HepG2 (cell line): Measurements from ENCODE around the gene TMEM190. TPM values are rescaled to one million over a fixed set of nuclear protein-coding genes. Genes with fewer than 3 reads are reported as not detected.

Source experiments
- ARID5B ChIP-seq: IDR thresholded peaks from 2 replicates; pipeline ENCODE4 v1.4.0; 2020; ENCODE audit warnings: mild to moderate bottlenecking, missing genetic modification reagents
- DNMT1 ChIP-seq: sonication (generic); formaldehyde crosslinking; IDR thresholded peaks from 2 replicates; pipeline ENCODE4 v1.5.1; 2020; ENCODE audit warnings: mild to moderate bottlenecking, missing genetic modification reagents
- MTF2 ChIP-seq: sonication (generic); formaldehyde crosslinking; IDR thresholded peaks from 2 replicates; pipeline ENCODE4 v1.5.0; 2020; ENCODE audit warnings: missing genetic modification reagents, borderline replicate concordance
- SPEN ChIP-seq: sonication (generic); formaldehyde crosslinking; IDR thresholded peaks from 2 replicates; pipeline ENCODE4 v1.5.1; 2020; ENCODE audit warnings: low read depth, mild to moderate bottlenecking, missing genetic modification reagents
- ZFX ChIP-seq: sonication (generic); formaldehyde crosslinking; IDR thresholded peaks from 2 replicates; pipeline ENCODE4 v1.4.0; 2020; ENCODE audit warnings: mild to moderate bottlenecking, low read depth, missing genetic modification reagents, moderate library complexity
- ZFY ChIP-seq: sonication (generic); formaldehyde crosslinking; IDR thresholded peaks from 2 replicates; pipeline ENCODE4 v1.4.0; 2020; ENCODE audit warnings: missing genetic modification reagents
- ZGPAT ChIP-seq: IDR thresholded peaks from 2 replicates; pipeline ENCODE4 v1.6.1; 2016; ENCODE audit warnings: mild to moderate bottlenecking
- ZMYM2 ChIP-seq: sonication (generic); formaldehyde crosslinking; IDR thresholded peaks from 2 replicates; pipeline ENCODE4 v1.8.0; 2022; ENCODE audit warnings: mild to moderate bottlenecking, missing genetic modification reagents
- ZNF687 ChIP-seq: sonication (generic); formaldehyde crosslinking; IDR thresholded peaks from 2 replicates; pipeline ENCODE4 v1.5.1; 2020; ENCODE audit warnings: mild to moderate bottlenecking, missing genetic modification reagents, moderate library complexity
- polyA plus RNA-seq, 8 experiments: library from polyadenylated mRNA; depleted of rRNA in 3 of 8; stranded (reverse) in 7 of 8; unstranded in 1 of 8; fragments of >200 nt; fragmentation: Illumina TruSeq in 4 of 8; extraction: Trizol in 4 of 8; gene quantifications; 2 replicates each; pipeline versions ENCODE4 v1.2.1 to v1.2.3, GENCODE V29; 2011 to 2016; ENCODE audit warnings: low read depth in 4 of 8, missing spikeins in 1 of 8, mixed read lengths in 1 of 8; ENCODE audit not compliant: insufficient read depth in 1 of 8
- total RNA-seq, 5 experiments: library from RNA; depleted of rRNA; stranded (reverse); fragments of >200 nt; fragmentation: Illumina TruSeq; extraction: Trizol; gene quantifications; 2 replicates each; pipeline ENCODE4 v1.2.3, GENCODE V29; 2016; ENCODE audit warnings: low read depth in 1 of 5
- TF ChIP-seq, protein P1 (sequence below): sonication (generic); formaldehyde crosslinking; IDR thresholded peaks from 2 replicates; pipeline ENCODE4 v1.4.0; 2020; ENCODE audit warnings: missing genetic modification reagents
- TF ChIP-seq, protein P2 (sequence below): sonication (generic); IDR thresholded peaks from 2 replicates; pipeline ENCODE4 v1.6.1; 2016; ENCODE audit warnings: low read depth, borderline replicate concordance

TMEM190 gene
- total and polyA plus RNA-seq, 2 of the 13 experiments (the other 11 are each of a cell fraction or from before 2014, with no cell fraction given), result 0.35 to 0.83 TPM

DNA sequence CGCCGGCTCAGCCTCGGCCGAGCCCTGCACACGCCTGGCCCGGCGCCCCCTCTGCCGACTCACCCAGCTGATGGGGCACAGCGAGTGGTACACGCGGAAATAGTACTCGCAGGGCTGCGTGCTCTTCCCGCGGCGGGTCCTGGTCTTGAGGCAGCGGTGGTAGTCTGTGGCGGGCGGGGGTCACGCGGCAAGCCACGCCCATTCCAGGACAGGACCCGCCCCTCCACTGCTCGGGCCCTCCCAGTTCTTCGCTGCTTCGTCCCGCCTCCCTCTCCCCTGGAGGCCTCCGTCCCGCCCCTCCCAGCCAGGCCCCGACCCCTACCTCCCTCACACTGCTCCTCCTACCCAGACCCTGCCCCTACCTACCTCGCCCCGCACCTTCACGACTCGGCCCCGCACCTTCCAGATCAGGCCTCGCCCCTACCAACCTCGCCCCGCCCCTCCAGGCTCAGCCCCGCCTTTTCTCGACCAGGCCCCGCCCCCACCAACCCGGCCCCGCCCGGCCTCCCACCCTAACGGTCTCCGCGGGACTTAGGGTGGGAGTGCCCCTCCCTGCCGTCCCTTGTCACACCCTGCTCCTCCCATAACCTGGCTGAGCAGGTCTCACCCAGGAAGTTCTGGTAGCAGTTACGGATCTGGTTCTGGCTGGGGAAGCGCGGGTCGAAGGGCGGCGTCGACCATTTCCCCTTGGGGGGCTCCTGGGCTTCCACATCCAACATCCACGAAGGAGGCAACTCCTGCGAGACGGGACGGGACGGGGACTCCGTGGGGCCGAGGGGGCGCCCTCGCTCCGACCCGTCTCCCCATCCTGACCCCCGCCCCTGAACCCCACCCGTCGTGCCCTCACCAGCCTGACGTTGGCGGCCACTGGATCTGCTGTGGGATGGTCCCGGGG, 22.6 kb upstream of the TMEM190 start (continued):
- TF ChIP-seq ARID5B (CRISPR knock-in tag) (no peak), MTF2 (CRISPR knock-in tag) (0 out of 2 replicates have a peak, but pooled peaks have one; percentile 32), SPEN (CRISPR knock-in tag) (0 out of 2 replicates have a peak, but pooled peaks have one; percentile 15), ZFY (CRISPR knock-in tag) (0 out of 2 replicates have a peak, but pooled peaks have one; percentile 15), ZFX (CRISPR knock-in tag) (peak; percentile 22; the same call in 1 of the 2 replicates), DNMT1 (0 out of 2 replicates have a peak, but pooled peaks have one; percentile 20), ZMYM2 (CRISPR knock-in tag) (no peak), ZNF687 (CRISPR knock-in tag) (peak; percentile 45), ZGPAT (CRISPR knock-in tag) (peak; percentile 37; the same call in 1 of the 2 replicates)
- TF ChIP-seq, protein P1, sequence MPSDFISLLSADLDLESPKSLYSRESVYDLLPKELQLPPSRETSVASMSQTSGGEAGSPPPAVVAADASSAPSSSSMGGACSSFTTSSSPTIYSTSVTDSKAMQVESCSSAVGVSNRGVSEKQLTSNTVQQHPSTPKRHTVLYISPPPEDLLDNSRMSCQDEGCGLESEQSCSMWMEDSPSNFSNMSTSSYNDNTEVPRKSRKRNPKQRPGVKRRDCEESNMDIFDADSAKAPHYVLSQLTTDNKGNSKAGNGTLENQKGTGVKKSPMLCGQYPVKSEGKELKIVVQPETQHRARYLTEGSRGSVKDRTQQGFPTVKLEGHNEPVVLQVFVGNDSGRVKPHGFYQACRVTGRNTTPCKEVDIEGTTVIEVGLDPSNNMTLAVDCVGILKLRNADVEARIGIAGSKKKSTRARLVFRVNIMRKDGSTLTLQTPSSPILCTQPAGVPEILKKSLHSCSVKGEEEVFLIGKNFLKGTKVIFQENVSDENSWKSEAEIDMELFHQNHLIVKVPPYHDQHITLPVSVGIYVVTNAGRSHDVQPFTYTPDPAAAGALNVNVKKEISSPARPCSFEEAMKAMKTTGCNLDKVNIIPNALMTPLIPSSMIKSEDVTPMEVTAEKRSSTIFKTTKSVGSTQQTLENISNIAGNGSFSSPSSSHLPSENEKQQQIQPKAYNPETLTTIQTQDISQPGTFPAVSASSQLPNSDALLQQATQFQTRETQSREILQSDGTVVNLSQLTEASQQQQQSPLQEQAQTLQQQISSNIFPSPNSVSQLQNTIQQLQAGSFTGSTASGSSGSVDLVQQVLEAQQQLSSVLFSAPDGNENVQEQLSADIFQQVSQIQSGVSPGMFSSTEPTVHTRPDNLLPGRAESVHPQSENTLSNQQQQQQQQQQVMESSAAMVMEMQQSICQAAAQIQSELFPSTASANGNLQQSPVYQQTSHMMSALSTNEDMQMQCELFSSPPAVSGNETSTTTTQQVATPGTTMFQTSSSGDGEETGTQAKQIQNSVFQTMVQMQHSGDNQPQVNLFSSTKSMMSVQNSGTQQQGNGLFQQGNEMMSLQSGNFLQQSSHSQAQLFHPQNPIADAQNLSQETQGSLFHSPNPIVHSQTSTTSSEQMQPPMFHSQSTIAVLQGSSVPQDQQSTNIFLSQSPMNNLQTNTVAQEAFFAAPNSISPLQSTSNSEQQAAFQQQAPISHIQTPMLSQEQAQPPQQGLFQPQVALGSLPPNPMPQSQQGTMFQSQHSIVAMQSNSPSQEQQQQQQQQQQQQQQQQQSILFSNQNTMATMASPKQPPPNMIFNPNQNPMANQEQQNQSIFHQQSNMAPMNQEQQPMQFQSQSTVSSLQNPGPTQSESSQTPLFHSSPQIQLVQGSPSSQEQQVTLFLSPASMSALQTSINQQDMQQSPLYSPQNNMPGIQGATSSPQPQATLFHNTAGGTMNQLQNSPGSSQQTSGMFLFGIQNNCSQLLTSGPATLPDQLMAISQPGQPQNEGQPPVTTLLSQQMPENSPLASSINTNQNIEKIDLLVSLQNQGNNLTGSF (CRISPR knock-in tag), result no peak
- TF ChIP-seq, protein P2, sequence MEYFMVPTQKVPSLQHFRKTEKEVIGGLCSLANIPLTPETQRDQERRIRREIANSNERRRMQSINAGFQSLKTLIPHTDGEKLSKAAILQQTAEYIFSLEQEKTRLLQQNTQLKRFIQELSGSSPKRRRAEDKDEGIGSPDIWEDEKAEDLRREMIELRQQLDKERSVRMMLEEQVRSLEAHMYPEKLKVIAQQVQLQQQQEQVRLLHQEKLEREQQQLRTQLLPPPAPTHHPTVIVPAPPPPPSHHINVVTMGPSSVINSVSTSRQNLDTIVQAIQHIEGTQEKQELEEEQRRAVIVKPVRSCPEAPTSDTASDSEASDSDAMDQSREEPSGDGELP, result 0 out of 2 replicates have a peak, but pooled peaks have one; percentile 21
